A549 (cell line): Measurements from ENCODE around the gene OR1F1.

Experiments used
- KDM1A ChIP-seq: fragments of 200-600 bp; sonication (generic); IDR thresholded peaks from 2 replicates; pipeline ENCODE4 v1.6.1; 2016; ENCODE audit warnings: low read depth, mild to moderate bottlenecking
- PHF8 ChIP-seq: fragments of 200-600 bp; sonication (generic); IDR thresholded peaks from 2 replicates; pipeline ENCODE4 v1.6.1; 2016; ENCODE audit warnings: low read depth, mild to moderate bottlenecking, antibody characterized with exemption, moderate library complexity, borderline replicate concordance
- POLR2A ChIP-seq: IDR thresholded peaks from 2 replicates; pipeline ENCODE4 v1.6.1; 2012; ENCODE audit warnings: mild to moderate bottlenecking, low read length
- RCOR1 ChIP-seq: fragments of 150-350 bp; IDR thresholded peaks from 2 replicates; pipeline ENCODE4 v1.6.1; 2014; ENCODE audit warnings: antibody characterized with exemption, low read length, low read depth
- TF ChIP-seq, protein P1 (sequence below): fragments of 200-600 bp; sonication (generic); IDR thresholded peaks from 2 replicates; pipeline ENCODE4 v1.6.1; 2016; ENCODE audit warnings: antibody characterized with exemption, mild to moderate bottlenecking, moderate library complexity
- TF ChIP-seq, protein P2 (sequence below): fragments of >200 bp; sonication (Bioruptor Twin); formaldehyde crosslinking; IDR thresholded peaks from 3 replicates; pipeline ENCODE4 v1.5.1; 2016
- TF ChIP-seq, protein P3 (sequence below): IDR thresholded peaks from 2 replicates; pipeline ENCODE4 v1.6.1; 2012

DNA sequence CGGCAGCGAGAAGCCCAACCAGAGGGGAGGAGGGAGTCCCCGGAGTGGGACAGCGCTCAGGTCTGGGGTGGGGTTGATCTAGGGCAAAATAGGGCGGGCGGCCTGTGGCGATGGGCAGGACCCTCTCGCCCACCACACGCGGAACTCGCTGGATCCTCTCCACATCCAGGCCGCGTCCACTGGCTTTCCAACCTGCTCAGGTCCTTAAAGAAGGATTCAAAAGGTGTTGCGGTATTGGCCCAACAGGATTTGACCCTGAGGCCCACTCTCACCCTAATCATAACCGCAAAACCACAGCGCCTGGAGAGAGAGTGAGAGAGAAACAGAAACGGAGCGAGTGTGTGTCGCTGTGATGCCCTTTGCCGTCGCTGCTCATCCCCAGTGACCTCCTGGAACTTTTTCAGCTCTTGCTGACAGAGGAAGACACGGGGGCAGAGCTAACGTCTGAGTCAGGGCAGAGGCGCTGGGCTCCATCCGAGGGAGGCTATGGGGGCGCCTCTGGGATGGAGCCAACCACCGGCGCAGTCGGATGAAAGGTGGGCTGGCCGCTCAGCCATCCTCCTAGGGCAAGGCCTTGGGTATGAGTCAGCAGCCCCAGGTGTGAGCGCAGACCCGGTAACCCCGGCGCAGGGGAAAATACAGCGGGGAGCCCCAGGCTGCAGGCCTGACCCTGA is 16.7 kb upstream of the OR1F1 start:
- TF ChIP-seq, protein P1, sequence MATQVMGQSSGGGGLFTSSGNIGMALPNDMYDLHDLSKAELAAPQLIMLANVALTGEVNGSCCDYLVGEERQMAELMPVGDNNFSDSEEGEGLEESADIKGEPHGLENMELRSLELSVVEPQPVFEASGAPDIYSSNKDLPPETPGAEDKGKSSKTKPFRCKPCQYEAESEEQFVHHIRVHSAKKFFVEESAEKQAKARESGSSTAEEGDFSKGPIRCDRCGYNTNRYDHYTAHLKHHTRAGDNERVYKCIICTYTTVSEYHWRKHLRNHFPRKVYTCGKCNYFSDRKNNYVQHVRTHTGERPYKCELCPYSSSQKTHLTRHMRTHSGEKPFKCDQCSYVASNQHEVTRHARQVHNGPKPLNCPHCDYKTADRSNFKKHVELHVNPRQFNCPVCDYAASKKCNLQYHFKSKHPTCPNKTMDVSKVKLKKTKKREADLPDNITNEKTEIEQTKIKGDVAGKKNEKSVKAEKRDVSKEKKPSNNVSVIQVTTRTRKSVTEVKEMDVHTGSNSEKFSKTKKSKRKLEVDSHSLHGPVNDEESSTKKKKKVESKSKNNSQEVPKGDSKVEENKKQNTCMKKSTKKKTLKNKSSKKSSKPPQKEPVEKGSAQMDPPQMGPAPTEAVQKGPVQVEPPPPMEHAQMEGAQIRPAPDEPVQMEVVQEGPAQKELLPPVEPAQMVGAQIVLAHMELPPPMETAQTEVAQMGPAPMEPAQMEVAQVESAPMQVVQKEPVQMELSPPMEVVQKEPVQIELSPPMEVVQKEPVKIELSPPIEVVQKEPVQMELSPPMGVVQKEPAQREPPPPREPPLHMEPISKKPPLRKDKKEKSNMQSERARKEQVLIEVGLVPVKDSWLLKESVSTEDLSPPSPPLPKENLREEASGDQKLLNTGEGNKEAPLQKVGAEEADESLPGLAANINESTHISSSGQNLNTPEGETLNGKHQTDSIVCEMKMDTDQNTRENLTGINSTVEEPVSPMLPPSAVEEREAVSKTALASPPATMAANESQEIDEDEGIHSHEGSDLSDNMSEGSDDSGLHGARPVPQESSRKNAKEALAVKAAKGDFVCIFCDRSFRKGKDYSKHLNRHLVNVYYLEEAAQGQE = no peak
- no peak for TF ChIP-seq POLR2A
- TF ChIP-seq, protein P2, sequence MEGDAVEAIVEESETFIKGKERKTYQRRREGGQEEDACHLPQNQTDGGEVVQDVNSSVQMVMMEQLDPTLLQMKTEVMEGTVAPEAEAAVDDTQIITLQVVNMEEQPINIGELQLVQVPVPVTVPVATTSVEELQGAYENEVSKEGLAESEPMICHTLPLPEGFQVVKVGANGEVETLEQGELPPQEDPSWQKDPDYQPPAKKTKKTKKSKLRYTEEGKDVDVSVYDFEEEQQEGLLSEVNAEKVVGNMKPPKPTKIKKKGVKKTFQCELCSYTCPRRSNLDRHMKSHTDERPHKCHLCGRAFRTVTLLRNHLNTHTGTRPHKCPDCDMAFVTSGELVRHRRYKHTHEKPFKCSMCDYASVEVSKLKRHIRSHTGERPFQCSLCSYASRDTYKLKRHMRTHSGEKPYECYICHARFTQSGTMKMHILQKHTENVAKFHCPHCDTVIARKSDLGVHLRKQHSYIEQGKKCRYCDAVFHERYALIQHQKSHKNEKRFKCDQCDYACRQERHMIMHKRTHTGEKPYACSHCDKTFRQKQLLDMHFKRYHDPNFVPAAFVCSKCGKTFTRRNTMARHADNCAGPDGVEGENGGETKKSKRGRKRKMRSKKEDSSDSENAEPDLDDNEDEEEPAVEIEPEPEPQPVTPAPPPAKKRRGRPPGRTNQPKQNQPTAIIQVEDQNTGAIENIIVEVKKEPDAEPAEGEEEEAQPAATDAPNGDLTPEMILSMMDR = no peak
- TF ChIP-seq, protein P3, sequence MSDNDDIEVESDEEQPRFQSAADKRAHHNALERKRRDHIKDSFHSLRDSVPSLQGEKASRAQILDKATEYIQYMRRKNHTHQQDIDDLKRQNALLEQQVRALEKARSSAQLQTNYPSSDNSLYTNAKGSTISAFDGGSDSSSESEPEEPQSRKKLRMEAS = no peak
- no peak for TF ChIP-seq RCOR1
- no peak for TF ChIP-seq PHF8
- TF ChIP-seq KDM1A = no peak
